Endothelial cell (in vitro differentiated cells): Measurements from ENCODE around the gene ZNF618. TPM values are rescaled to one million over a fixed set of nuclear protein-coding genes. Genes with fewer than 3 reads are reported as not detected.

Source experiments
- DNase-seq: peaks from one replicate; pipeline ENCODE4 v3.0.0; 2021; ENCODE audit warnings: low spot score
- H3K27ac Mint-ChIP-seq: one replicate; pipeline ENCODE4 v1.8.0; 2021; ENCODE audit warnings: mixed read lengths, inconsistent platforms; ENCODE audit not compliant: unreplicated experiment
- H3K27me3 Mint-ChIP-seq: one replicate; pipeline ENCODE4 v1.8.0; 2021; ENCODE audit warnings: mild to moderate bottlenecking, moderate library complexity, mixed read lengths, inconsistent platforms; ENCODE audit not compliant: unreplicated experiment
- H3K36me3 Mint-ChIP-seq: one replicate; pipeline ENCODE4 v1.8.0; 2021; ENCODE audit warnings: mild to moderate bottlenecking, low read depth, mixed read lengths, inconsistent platforms; ENCODE audit not compliant: unreplicated experiment
- H3K4me1 Mint-ChIP-seq: one replicate; pipeline ENCODE4 v1.8.0; 2021; ENCODE audit warnings: mild to moderate bottlenecking, mixed read lengths, inconsistent platforms; ENCODE audit not compliant: unreplicated experiment
- H3K4me3 Mint-ChIP-seq: one replicate; pipeline ENCODE4 v1.8.0; 2021; ENCODE audit warnings: mild to moderate bottlenecking, mixed read lengths, inconsistent platforms; ENCODE audit not compliant: unreplicated experiment
- H3K9me3 Mint-ChIP-seq: one replicate; pipeline ENCODE4 v1.8.0; 2021; ENCODE audit warnings: mixed read lengths, inconsistent platforms; ENCODE audit not compliant: unreplicated experiment
- CTCF ChIP-seq: fragments of 200-600 bp; sonication (generic); IDR thresholded peaks from one replicate; pipeline ENCODE4 v1.5.0; 2021; ENCODE audit warnings: antibody characterized with exemption; ENCODE audit not compliant: unreplicated experiment
- total RNA-seq: library from RNA; stranded (reverse); fragmentation: NEBNext Ultra II Directional; extraction: Animal tissue kit (Norgen Biotek cat#: 25700); gene quantifications from one replicate; pipeline ENCODE4 v1.2.1, GENCODE V29; 2021; ENCODE audit not compliant: unreplicated experiment

The ZNF618 gene
- total RNA-seq, 1 donor from 2014 or later, result 35.0 TPM

- Mint-ChIP-seq H3K9me3 (no peaks in the 10 kb centered on the region), H3K27me3 (peaks cover 12% of the 10 kb centered on the region), H3K36me3 (peaks cover 49% of the 10 kb centered on the region), H3K27ac (peak overlapping the region; percentile 61), H3K4me3 (peak overlapping the region; percentile 56), H3K4me1 (peaks cover 14% of the 10 kb centered on the region)
- peak; percentile 61 for DNase-seq
- TF ChIP-seq CTCF, result peak; percentile 24
These were observed 157.4 kb downstream of the ZNF618 start for GRCh38 chr9:114033397-114034103.

GRCh38 chr9:114034196-114034595, 158.1 kb downstream of the ZNF618 start:
- no peak for TF ChIP-seq CTCF
- H3K27me3 Mint-ChIP-seq, result peaks cover 12% of the 10 kb centered on the region
- H3K36me3 Mint-ChIP-seq, result peaks cover 45% of the 10 kb centered on the region
- no peaks in the 10 kb centered on the region for H3K9me3 Mint-ChIP-seq
- peak overlapping the region; percentile 56 for H3K4me3 Mint-ChIP-seq
- DNase-seq, result no peak
- peaks cover 9% of the 10 kb centered on the region for H3K4me1 Mint-ChIP-seq
- no peak overlapping the region for H3K27ac Mint-ChIP-seq

GRCh38 chr9:114034661-114035062, 158.6 kb downstream of the ZNF618 start:
- peaks cover 12% of the 10 kb centered on the region for H3K27me3 Mint-ChIP-seq
- H3K27ac Mint-ChIP-seq, result no peak overlapping the region
- peak overlapping the region; percentile 50 for H3K4me3 Mint-ChIP-seq
- no peak for DNase-seq
- no peaks in the 10 kb centered on the region for H3K9me3 Mint-ChIP-seq
- H3K4me1 Mint-ChIP-seq, result peaks cover 5% of the 10 kb centered on the region
- no peak for TF ChIP-seq CTCF
- H3K36me3 Mint-ChIP-seq, result peaks cover 42% of the 10 kb centered on the region

GRCh38 chr9:114035221-114035844, 159.2 kb downstream of the ZNF618 start:
- DNase-seq, result no peak
- Mint-ChIP-seq H3K4me3 (peak overlapping the region; percentile 10), H3K27ac (no peak overlapping the region), H3K4me1 (no peaks in the 10 kb centered on the region), H3K27me3 (peaks cover 12% of the 10 kb centered on the region), H3K36me3 (peaks cover 44% of the 10 kb centered on the region), H3K9me3 (no peaks in the 10 kb centered on the region)
- no peak for TF ChIP-seq CTCF
